Spleen (tissue), 7 donors: ENCODE data around the gene ZNF277.

Experiments
- POLR2A ChIP-seq, 3 donors: fragments of 450-650 bp; IDR thresholded peaks; one replicate each; pipeline ENCODE4 v1.5.1; 2017; ENCODE audit warnings: antibody characterized with exemption in 3 of 3, mild to moderate bottlenecking in 1 of 3
- POLR2AphosphoS5 ChIP-seq, 3 donors: sonication (generic); formaldehyde crosslinking; IDR thresholded peaks; one replicate each; pipeline ENCODE4 v1.5.1; 2017; ENCODE audit warnings: antibody characterized with exemption in 3 of 3
- TF ChIP-seq, protein P1 (sequence below), 11 experiments: fragments of 200-600 bp in 7 of 11; fragments of 450-650 bp in 4 of 11; sonication (generic) in 4 of 11; IDR thresholded peaks in 8 of 11; conservative IDR thresholded peaks in 3 of 11; 1 replicate in 7 of 11; 2 replicates in 4 of 11; pipeline versions ENCODE4 v1.4.0 to v1.8.0; 2016 to 2021; ENCODE audit warnings: antibody characterized with exemption in 11 of 11, inconsistent platforms in 4 of 11, mild to moderate bottlenecking in 1 of 11
- donor health status: DM: no; HTN: no; CAD: no; lungs with moderate emphysema.
- donor health status: DM: no; HTN: no; CAD: no.
- donor health status: DM: no; HTN: no; CAD: no.

DNA sequence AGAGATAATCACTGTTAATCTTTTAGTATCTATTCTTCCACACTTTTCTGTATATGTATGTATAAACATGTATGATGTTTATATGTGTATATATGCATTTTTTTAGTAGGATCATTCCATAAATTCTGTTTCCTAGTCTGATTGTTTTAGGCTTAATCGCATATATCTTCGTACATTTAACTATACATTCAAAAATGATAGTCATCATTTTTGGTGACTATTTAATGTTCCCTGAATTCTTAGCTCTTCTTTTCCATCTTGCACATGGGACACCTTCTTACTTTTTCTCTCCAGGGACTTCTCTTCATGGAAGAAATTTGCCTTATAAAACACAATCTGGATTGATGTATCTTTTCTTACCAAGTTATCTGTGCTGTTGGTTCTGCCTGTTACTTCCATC, 42.1 kb downstream of the ZNF277 start:
- TF ChIP-seq, protein P1, sequence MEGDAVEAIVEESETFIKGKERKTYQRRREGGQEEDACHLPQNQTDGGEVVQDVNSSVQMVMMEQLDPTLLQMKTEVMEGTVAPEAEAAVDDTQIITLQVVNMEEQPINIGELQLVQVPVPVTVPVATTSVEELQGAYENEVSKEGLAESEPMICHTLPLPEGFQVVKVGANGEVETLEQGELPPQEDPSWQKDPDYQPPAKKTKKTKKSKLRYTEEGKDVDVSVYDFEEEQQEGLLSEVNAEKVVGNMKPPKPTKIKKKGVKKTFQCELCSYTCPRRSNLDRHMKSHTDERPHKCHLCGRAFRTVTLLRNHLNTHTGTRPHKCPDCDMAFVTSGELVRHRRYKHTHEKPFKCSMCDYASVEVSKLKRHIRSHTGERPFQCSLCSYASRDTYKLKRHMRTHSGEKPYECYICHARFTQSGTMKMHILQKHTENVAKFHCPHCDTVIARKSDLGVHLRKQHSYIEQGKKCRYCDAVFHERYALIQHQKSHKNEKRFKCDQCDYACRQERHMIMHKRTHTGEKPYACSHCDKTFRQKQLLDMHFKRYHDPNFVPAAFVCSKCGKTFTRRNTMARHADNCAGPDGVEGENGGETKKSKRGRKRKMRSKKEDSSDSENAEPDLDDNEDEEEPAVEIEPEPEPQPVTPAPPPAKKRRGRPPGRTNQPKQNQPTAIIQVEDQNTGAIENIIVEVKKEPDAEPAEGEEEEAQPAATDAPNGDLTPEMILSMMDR (IDR thresholded peaks at IDR 0.05 in 8 of 11, conservative IDR thresholded peaks at IDR 0.05 in 3 of 11) = no peak
- TF ChIP-seq POLR2A (IDR thresholded peaks at IDR 0.05) (no peak), POLR2AphosphoS5 (IDR thresholded peaks at IDR 0.05) (no peak)
